GM23248 (cell line): ENCODE measurements around the gene NPBWR2.

Experiments
- EZH2 ChIP-seq: fragments of 200-600 bp; sonication (generic); IDR thresholded peaks from 2 replicates; pipeline ENCODE4 v1.6.1; 2018; ENCODE audit warnings: antibody characterized with exemption, mild to moderate bottlenecking; ENCODE audit not compliant: insufficient read depth, poor library complexity, severe bottlenecking
- EZH2phosphoT487 ChIP-seq: fragments of 200-600 bp; sonication (generic); IDR thresholded peaks from 2 replicates; pipeline ENCODE4 v1.6.1; 2018; ENCODE audit warnings: antibody characterized with exemption, moderate library complexity, mild to moderate bottlenecking, low read depth; ENCODE audit not compliant: insufficient read depth

- TF ChIP-seq EZH2 (no peak), EZH2phosphoT487 (no peak)
These were observed 24.0 kb upstream of the NPBWR2 start for GRCh38 chr20:64131406-64131805.
